HCT116 (cell line): ENCODE results near the gene HERPUD1. TPM values are rescaled to one million over a fixed set of nuclear protein-coding genes. Genes with fewer than 3 reads are reported as not detected.
A peak's percentile ranks its signal among the peaks of the same experiment; 100 is the strongest.

Experiments used
- ATAC-seq: fragments of 200-7000 bp; cut with Tn5 transposase; 2 replicates; pipeline ENCODE4 v1.9.1; 2020; ENCODE audit warnings: mild to moderate bottlenecking, moderate library complexity
- BruUV-seq: library from RNA; stranded (reverse); fragments of 400-500 nt; replicated peaks from 2 replicates; lab custom pipeline; 2021; lab: Mats Ljungman, UMichigan
- CTCF ChIA-PET: fragments of 300-600 bp; sonication (Branson Sonifier 250); formaldehyde crosslinking; loops from one replicate; lab custom pipeline; 2021; ENCODE audit warnings: antibody characterized with exemption; lab: Charles Lee
- POLR2A ChIA-PET: fragments of 300-600, 350-600 bp; sonication (Branson Sonifier 250); formaldehyde crosslinking; loops from one replicate; lab custom pipeline; 2021; ENCODE audit warnings: antibody characterized with exemption; lab: Charles Lee
- RAD21 ChIA-PET, 2 experiments: fragments of 300-600 bp; sonication (Branson Sonifier 250); formaldehyde crosslinking; loops; one replicate each; lab custom pipeline; 2023; ENCODE audit warnings: low total read pairs in 2 of 2; ENCODE audit not compliant: uncharacterized antibody in 2 of 2, unreplicated experiment in 2 of 2, low non-redundant PET in 1 of 2; lab: Charles Lee
- DNase-seq: peaks from one replicate; pipeline ENCODE4 v3.0.0-alpha.2; 2010; ENCODE audit warnings: low read depth, low spot score
- H2AFZ ChIP-seq: fragments of 200-600 bp; shearing (Covaris generic), sonication (generic); 2 replicates; pipeline ENCODE4 v1.6.1; 2017; ENCODE audit warnings: low read depth, mixed run types, mixed read lengths, antibody characterized with exemption, low read length; ENCODE audit not compliant: poor library complexity, severe bottlenecking
- H3K27ac ChIP-seq: 2 replicates; pipeline ENCODE4 v1.5.1; 2012; ENCODE audit warnings: low read depth, low read length
- H3K27me3 ChIP-seq: fragments of 200-600 bp; sonication (generic); 2 replicates; pipeline ENCODE4 v1.6.1; 2016; ENCODE audit warnings: mixed run types, low read length, mixed read lengths; ENCODE audit not compliant: insufficient read depth
- H3K36me3 ChIP-seq, 2 experiments: fragments of 200-500 bp in 1 of 2; fragments of 200-600 bp in 1 of 2; sonication (Bioruptor generic) in 1 of 2; sonication (generic) in 1 of 2; 2 replicates each; pipeline versions ENCODE4 v1.5.1 to v1.6.1; 2014 to 2016; ENCODE audit warnings: low read length in 2 of 2, inconsistent platforms in 1 of 2, mixed read lengths in 1 of 2, mixed run types in 1 of 2; ENCODE audit not compliant: insufficient read depth in 2 of 2, control insufficient read depth in 1 of 2
- H3K4me1 ChIP-seq, 2 experiments: fragments of 200-600 bp in 1 of 2; sonication (generic) in 1 of 2; 2 replicates each; pipeline versions ENCODE4 v1.5.1 to v1.6.1; 2012 to 2017; ENCODE audit warnings: low read length in 2 of 2, inconsistent platforms in 1 of 2, mild to moderate bottlenecking in 1 of 2, mixed read lengths in 1 of 2, mixed run types in 1 of 2, moderate library complexity in 1 of 2; ENCODE audit not compliant: insufficient read depth in 2 of 2, control insufficient read depth in 1 of 2
- H3K4me2 ChIP-seq: fragments of 200-600 bp; sonication (generic); 2 replicates; pipeline ENCODE4 v1.6.1; 2017; ENCODE audit warnings: mixed run types, low read length, mixed read lengths
- H3K4me3 ChIP-seq, 2 experiments: fragments of 200-600 bp in 1 of 2; sonication (generic) in 1 of 2; replicated peaks in 1 of 2; 2 replicates each; pipeline ENCODE4 v1.5.1; 2011 to 2016; ENCODE audit warnings: low read length in 2 of 2, control low read depth in 1 of 2, low read depth in 1 of 2, mild to moderate bottlenecking in 1 of 2, mixed read lengths in 1 of 2, mixed run types in 1 of 2
- H3K79me2 ChIP-seq: fragments of 200-600 bp; sonication (generic); 2 replicates; pipeline ENCODE4 v1.6.1; 2017; ENCODE audit warnings: mild to moderate bottlenecking, mixed run types, low read length, moderate library complexity, mixed read lengths; ENCODE audit not compliant: insufficient read depth
- H3K9ac ChIP-seq: fragments of 200-600 bp; sonication (generic); 2 replicates; pipeline ENCODE4 v1.6.1; 2016; ENCODE audit warnings: low read length, mixed read lengths
- H3K9me2 ChIP-seq: fragments of 200-600 bp; sonication (generic), shearing (Covaris generic); 2 replicates; pipeline ENCODE4 v1.6.1; 2017; ENCODE audit warnings: mixed run types, mild to moderate bottlenecking, moderate library complexity; ENCODE audit not compliant: insufficient read depth
- H3K9me3 ChIP-seq, 2 experiments: fragments of 200-500 bp in 1 of 2; fragments of 200-600 bp in 1 of 2; sonication (Bioruptor generic) in 1 of 2; sonication (generic) in 1 of 2; 2 replicates each; pipeline ENCODE4 v1.6.1; 2014 to 2017; ENCODE audit warnings: low read length in 2 of 2, mixed read lengths in 2 of 2, inconsistent platforms in 1 of 2, low read depth in 1 of 2, mild to moderate bottlenecking in 1 of 2, mixed run types in 1 of 2, moderate library complexity in 1 of 2; ENCODE audit not compliant: control insufficient read depth in 1 of 2, insufficient read depth in 1 of 2
- H4K20me1 ChIP-seq: fragments of 200-600 bp; sonication (generic), shearing (Covaris generic); 2 replicates; pipeline ENCODE4 v1.6.1; 2017; ENCODE audit warnings: mixed run types, mild to moderate bottlenecking, moderate library complexity; ENCODE audit not compliant: insufficient read depth
- EGR1 ChIP-seq: IDR thresholded peaks from 2 replicates; pipeline ENCODE4 v1.6.1; 2012; ENCODE audit warnings: low read depth
- JUND ChIP-seq: IDR thresholded peaks from 2 replicates; pipeline ENCODE4 v1.6.1; 2012
- POLR2AphosphoS5 ChIP-seq: IDR thresholded peaks from 2 replicates; pipeline ENCODE4 v1.6.1; 2011; ENCODE audit warnings: mild to moderate bottlenecking, low read depth, low read length, moderate library complexity
- SRF ChIP-seq: IDR thresholded peaks from 2 replicates; pipeline ENCODE4 v1.6.1; 2012; ENCODE audit warnings: low read depth
- TCF7L2 ChIP-seq: IDR thresholded peaks from 2 replicates; pipeline ENCODE4 v1.7.0; 2011; ENCODE audit warnings: borderline replicate concordance, inconsistent platforms; ENCODE audit not compliant: insufficient read depth, insufficient read length; ENCODE audit errors: extremely low read depth
- YY1 ChIP-seq: IDR thresholded peaks from 2 replicates; pipeline ENCODE4 v1.6.1; 2011; ENCODE audit warnings: low read length, low read depth, moderate library complexity, mild to moderate bottlenecking; ENCODE audit not compliant: insufficient replicate concordance; ENCODE audit errors: extremely low read depth
- ZNF274 ChIP-seq: fragments of 200-500 bp; sonication (Bioruptor generic); IDR thresholded peaks from 2 replicates; pipeline ENCODE4 v1.6.1; 2014; ENCODE audit warnings: mild to moderate bottlenecking, low read depth, low read length, inconsistent platforms
- intact Hi-C: fragments of 100-400 bp; cut with micrococcal nuclease; formaldehyde crosslinking; loops from 2 replicates; pipeline ENCODE4 v1.10.0; 2022
- total RNA-seq: library from RNA; stranded (reverse); gene quantifications from one replicate; pipeline ENCODE4 v1.2.1, GENCODE V29; 2021; ENCODE audit not compliant: unreplicated experiment
- TF ChIP-seq, protein P1 (sequence below): IDR thresholded peaks from 2 replicates; pipeline ENCODE4 v1.6.1; 2012; ENCODE audit warnings: low read depth

HERPUD1 gene
- total RNA-seq, 1 experiment from 2014 or later = 113 TPM

- TF ChIP-seq, protein P1, sequence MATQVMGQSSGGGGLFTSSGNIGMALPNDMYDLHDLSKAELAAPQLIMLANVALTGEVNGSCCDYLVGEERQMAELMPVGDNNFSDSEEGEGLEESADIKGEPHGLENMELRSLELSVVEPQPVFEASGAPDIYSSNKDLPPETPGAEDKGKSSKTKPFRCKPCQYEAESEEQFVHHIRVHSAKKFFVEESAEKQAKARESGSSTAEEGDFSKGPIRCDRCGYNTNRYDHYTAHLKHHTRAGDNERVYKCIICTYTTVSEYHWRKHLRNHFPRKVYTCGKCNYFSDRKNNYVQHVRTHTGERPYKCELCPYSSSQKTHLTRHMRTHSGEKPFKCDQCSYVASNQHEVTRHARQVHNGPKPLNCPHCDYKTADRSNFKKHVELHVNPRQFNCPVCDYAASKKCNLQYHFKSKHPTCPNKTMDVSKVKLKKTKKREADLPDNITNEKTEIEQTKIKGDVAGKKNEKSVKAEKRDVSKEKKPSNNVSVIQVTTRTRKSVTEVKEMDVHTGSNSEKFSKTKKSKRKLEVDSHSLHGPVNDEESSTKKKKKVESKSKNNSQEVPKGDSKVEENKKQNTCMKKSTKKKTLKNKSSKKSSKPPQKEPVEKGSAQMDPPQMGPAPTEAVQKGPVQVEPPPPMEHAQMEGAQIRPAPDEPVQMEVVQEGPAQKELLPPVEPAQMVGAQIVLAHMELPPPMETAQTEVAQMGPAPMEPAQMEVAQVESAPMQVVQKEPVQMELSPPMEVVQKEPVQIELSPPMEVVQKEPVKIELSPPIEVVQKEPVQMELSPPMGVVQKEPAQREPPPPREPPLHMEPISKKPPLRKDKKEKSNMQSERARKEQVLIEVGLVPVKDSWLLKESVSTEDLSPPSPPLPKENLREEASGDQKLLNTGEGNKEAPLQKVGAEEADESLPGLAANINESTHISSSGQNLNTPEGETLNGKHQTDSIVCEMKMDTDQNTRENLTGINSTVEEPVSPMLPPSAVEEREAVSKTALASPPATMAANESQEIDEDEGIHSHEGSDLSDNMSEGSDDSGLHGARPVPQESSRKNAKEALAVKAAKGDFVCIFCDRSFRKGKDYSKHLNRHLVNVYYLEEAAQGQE = no peak
- TF ChIP-seq YY1 = no peak
- no peak for TF ChIP-seq ZNF274
- no peak for TF ChIP-seq EGR1
- TF ChIP-seq, all 23 proteins: peak for 0
Observed at GRCh38 chr16:56945847-56946527, 14.0 kb downstream of the HERPUD1 start (continued).

DNA sequence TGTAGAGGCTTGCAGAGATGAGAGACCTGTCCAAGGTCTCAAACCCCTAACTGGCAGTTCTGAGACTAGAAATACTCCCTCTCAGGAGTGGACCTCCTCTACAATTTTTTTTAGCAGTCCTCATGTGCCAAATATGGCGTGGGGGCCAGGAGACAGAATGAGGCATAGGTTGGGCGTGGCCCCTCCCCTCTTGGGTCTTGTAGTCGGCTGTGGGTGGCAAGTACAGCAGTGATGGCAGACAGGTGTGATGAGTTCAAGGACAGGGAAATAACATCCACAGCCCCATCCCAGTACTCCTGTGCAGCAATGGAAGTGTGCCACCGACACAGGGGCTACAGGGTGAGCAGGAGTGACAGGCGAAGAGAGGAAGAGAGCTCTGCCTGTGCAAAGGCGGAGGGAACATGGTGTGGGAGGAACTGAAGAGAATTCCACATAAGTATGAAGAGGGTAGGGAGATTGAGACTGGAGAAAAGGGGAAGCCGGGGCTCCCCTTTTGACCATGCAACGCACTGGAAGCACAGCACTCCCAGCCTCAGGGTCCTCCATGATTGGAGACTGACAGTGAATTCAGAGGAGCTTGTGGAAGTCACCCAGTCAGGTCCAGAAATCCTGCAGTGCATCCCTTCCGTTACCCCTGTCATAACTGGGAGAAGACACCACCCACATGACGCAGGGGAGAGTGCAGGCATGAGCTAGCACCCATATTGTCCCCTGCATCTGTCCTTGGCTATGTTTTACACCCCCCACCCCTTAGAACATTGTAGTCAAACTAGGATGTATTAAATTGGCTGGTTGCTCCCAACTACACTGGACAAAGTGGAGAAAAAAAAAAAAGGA lies 15.0 kb downstream of the HERPUD1 start:
- ChIA-PET POLR2A (interaction anchor here (4.4 kb wide), 1 partner anchor 15 kb away, joined by 25 read pairs; the partner anchor contains the start of gene HERPUD1), RAD21 (no interaction called here), CTCF (interaction anchor here (1.2 kb wide), 1 partner anchor 18 kb away, joined by 5 read pairs; no protein-coding TSS in a partner anchor)
- no peak overlapping the region for H2AFZ ChIP-seq
- peaks cover 27 to 33% of the 10 kb centered on the region in 2 experiments; a peak in 3 of 4 replicates for H3K36me3 ChIP-seq
- no peak overlapping the region for H3K4me3 ChIP-seq
- no peaks in the 10 kb centered on the region for H3K79me2 ChIP-seq
- TF ChIP-seq SRF (peak; percentile 76), EGR1 (no peak), JUND (0 out of 2 replicates have a peak, but pooled peaks have one; percentile 8), POLR2AphosphoS5 (peak; percentile 40), TCF7L2 (no peak)
- no peak for DNase-seq
- H3K4me1 ChIP-seq = peaks cover 0 to 3% of the 10 kb centered on the region in 2 experiments; a peak in 1 of 4 replicates
- no peak for ATAC-seq
- intact Hi-C loops = no loop called here
- H3K9me2 ChIP-seq = no peaks in the 10 kb centered on the region
- no peaks in the 10 kb centered on the region for H3K9me3 ChIP-seq
- no peak overlapping the region for H3K27ac ChIP-seq
- H3K9ac ChIP-seq = no peak overlapping the region
- H3K4me2 ChIP-seq = no peak overlapping the region
- TSS peak; percentile 1 for BruUV-seq
- H3K27me3 ChIP-seq = no peaks in the 10 kb centered on the region
- H4K20me1 ChIP-seq = no peaks in the 10 kb centered on the region
